ENCODE measurements around the gene KRTAP4-5.

GRCh38 chr17:41127371-41127770 is 22.3 kb downstream of the KRTAP4-5 start:
- TF ChIP-seq CTCF (IDR thresholded peaks at IDR 0.05) (no peak), EP300 (IDR thresholded peaks at IDR 0.05) (no peak), POLR2AphosphoS5 (IDR thresholded peaks at IDR 0.05) (no peak)
